HL-60/S4 (cell line): ENCODE results near the gene ICE2.

Source experiments
- in situ Hi-C: fragments of 300-500 bp; cut with MboI; formaldehyde crosslinking; loops from 2 replicates; pipeline ENCODE4 v1.14.3; 2022; ENCODE audit warnings: low sequenced_read_pairs

The ICE2 gene

GRCh38 chr15:60507596-60508424 lies 28.9 kb upstream of the ICE2 start:
- in situ Hi-C loops, result loop anchor here (25.0 kb wide), 2 partner anchors 146 to 796 kb away; no protein-coding TSS in a partner anchor

GRCh38 chr15:60496853-60497252 lies 17.9 kb upstream of the ICE2 start:
- in situ Hi-C loops, result no loop called here

GRCh38 chr15:60494108-60494507 lies 15.2 kb upstream of the ICE2 start:
- in situ Hi-C loops, result no loop called here

- in situ Hi-C loops, result no loop called here
These were observed 14.2 kb upstream of the ICE2 start for GRCh38 chr15:60493166-60493565.

GRCh38 chr15:60486742-60487141 lies 7.8 kb upstream of the ICE2 start:
- in situ Hi-C loops, result no loop called here

GRCh38 chr15:60485365-60486055 lies 6.6 kb upstream of the ICE2 start:
- in situ Hi-C loops, result no loop called here

- in situ Hi-C loops, result no loop called here
These were observed 4.1 kb upstream of the ICE2 start for GRCh38 chr15:60483042-60483441.

- in situ Hi-C loops, result no loop called here
These were observed 1.9 kb upstream of the ICE2 start for GRCh38 chr15:60480888-60481287.

- in situ Hi-C loops, result no loop called here
These were observed 1.2 kb upstream of the ICE2 start for GRCh38 chr15:60480149-60480548.

GRCh38 chr15:60479361-60480110 lies 594 bp upstream of the ICE2 start:
- in situ Hi-C loops, result no loop called here

GRCh38 chr15:60477916-60478565 lies 901 bp downstream of the ICE2 start:
- in situ Hi-C loops, result no loop called here

- in situ Hi-C loops, result no loop called here
These were observed 1.8 kb downstream of the ICE2 start for GRCh38 chr15:60477164-60477563.

- in situ Hi-C loops, result no loop called here
These were observed 2.2 kb downstream of the ICE2 start for GRCh38 chr15:60476713-60477112.

- in situ Hi-C loops, result no loop called here
These were observed 5.8 kb downstream of the ICE2 start for GRCh38 chr15:60473135-60473534.

- in situ Hi-C loops, result no loop called here
These were observed 7.6 kb downstream of the ICE2 start for GRCh38 chr15:60471314-60471713.

GRCh38 chr15:60469893-60470641 lies 8.9 kb downstream of the ICE2 start:
- in situ Hi-C loops, result no loop called here

GRCh38 chr15:60464836-60465630 lies 13.9 kb downstream of the ICE2 start:
- in situ Hi-C loops, result no loop called here

GRCh38 chr15:60462027-60462426 lies 16.9 kb downstream of the ICE2 start:
- in situ Hi-C loops, result no loop called here

- in situ Hi-C loops, result no loop called here
These were observed 18.0 kb downstream of the ICE2 start for GRCh38 chr15:60460931-60461330.

GRCh38 chr15:60458721-60459120 lies 20.2 kb downstream of the ICE2 start:
- in situ Hi-C loops, result no loop called here
